HG03442 (cell line): ENCODE measurements around the gene RCCD1.

Source experiments
- ATAC-seq: cut with Tn5 transposase; IDR thresholded peaks from one replicate; pipeline ENCODE4 v1.9.1; 2021; ENCODE audit warnings: mild to moderate bottlenecking, moderate library complexity; ENCODE audit not compliant: unreplicated experiment

The RCCD1 gene

DNA sequence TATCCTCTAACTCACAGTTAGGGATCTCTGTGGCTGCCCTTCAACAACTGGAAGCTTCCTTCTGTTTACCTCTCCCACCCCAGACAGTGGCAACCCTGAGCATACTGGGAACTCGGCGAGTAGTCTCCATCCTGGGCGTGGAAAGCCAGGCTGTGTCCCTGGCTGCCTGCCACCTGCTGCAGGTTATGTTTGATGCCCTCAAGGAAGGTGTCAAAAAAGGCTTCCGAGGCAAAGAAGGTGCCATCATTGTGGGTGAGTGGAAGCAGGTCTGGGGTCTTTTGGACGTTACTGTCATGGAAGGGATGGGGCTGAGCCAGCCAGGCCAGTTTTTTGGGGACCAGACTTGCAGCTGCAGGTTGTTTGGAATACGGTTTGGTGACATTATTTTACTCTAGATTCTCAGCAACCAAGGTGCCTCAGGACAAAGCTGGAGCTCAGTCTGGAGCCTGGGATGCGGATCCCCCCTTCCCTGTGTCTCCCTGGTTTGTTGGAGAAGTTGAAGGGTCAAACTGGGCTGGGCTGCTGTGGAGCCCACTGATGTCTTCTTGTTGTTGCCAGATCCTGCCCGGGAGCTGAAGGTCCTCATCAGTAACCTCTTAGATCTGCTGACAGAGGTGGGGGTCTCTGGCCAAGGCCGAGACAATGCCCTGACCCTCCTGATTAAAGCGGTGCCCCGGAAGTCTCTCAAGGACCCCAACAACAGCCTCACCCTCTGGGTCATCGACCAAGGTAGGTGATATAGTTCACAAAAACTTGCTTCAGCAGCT lies 12.1 kb upstream of the RCCD1 start:
- no peak for ATAC-seq

- no peak for ATAC-seq
These were observed 9.6 kb upstream of the RCCD1 start for GRCh38 chr15:90945091-90945490.

- ATAC-seq = no peak
These were observed 8.1 kb upstream of the RCCD1 start for GRCh38 chr15:90946538-90946937.

DNA sequence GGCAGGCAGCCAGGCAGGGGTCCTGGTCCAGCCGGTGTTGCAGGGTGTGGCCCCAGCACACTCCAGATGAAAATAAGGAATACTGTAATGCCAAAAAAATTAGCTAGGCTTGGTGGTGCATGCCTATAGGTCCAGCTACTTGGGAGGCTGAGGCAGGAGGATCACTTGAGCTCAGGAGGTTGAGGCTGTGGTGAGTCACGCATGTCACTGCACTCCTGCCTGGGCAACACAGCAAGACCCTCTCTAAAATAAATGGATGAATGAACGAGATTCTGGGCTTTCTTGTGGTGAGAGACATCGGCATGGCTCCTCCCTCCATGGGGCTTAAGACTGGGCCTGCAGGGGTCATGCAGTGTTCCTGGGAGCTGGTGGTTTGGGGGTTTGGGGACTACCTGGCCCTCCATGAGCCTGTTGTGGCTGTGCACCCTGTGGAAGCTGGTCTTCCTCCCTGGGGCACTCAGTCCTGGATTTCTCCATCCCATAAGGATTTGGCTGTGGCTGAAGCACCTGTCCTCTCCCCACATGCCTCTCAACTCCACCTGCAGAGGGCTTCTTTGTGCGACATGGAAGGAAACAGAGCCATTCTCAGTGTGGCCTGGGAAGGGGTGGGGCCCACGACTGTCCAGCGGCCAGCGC lies 7.6 kb upstream of the RCCD1 start:
- no peak for ATAC-seq

- ATAC-seq = no peak
These were observed 6.9 kb upstream of the RCCD1 start for GRCh38 chr15:90947577-90948357.

DNA sequence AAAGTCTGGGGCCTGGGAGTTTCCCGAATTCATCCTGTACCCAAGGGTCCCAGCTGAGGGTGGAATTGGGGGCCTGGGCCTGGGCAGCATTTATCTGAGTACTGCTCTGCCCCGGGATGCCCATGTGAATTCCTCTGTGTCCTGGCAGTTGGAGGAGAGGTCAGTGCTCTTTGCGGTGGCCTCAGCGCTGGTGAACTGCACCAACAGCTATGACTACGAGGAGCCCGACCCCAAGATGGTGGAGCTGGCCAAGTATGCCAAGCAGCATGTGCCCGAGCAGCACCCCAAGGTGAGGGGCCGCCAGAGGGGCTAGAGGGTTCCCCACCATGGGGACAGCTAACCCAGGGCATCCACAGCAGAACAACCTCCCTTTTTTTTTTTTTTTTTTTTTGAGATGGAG lies 6.2 kb upstream of the RCCD1 start:
- no peak for ATAC-seq

GRCh38 chr15:90949979-90950675 lies 4.6 kb upstream of the RCCD1 start:
- no peak for ATAC-seq

GRCh38 chr15:90950676-90951075 lies 4.0 kb upstream of the RCCD1 start:
- ATAC-seq = no peak

DNA sequence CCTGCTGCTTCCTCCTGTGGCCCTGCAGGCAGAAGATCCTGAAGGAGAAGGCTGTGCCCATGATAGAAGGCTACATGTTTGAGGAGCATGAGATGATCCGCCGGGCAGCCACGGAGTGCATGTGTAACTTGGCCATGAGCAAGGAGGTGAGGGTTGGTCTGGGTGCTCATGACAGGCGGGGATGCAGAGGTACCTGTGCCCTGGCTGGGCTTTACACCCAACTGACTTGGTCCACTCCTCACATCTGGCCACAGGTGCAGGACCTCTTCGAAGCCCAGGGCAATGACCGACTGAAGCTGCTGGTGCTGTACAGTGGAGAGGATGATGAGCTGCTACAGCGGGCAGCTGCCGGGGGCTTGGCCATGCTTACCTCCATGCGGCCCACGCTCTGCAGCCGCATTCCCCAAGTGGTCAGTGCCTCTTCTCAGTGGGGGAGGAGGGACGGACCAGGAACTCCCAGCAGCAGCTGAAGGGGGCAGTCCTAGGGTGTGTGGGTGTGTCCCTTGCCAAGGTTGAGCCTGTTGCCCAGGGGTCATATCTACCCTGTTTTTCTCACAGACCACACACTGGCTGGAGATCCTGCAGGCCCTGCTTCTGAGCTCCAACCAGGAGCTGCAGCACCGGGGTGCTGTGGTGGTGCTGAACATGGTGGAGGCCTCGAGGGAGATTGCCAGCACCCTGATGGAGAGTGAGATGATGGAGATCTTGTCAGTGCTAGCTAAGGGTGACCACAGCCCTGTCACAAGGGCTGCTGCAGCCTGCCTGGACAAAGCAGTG lies 1.6 kb upstream of the RCCD1 start:
- ATAC-seq = no peak

DNA sequence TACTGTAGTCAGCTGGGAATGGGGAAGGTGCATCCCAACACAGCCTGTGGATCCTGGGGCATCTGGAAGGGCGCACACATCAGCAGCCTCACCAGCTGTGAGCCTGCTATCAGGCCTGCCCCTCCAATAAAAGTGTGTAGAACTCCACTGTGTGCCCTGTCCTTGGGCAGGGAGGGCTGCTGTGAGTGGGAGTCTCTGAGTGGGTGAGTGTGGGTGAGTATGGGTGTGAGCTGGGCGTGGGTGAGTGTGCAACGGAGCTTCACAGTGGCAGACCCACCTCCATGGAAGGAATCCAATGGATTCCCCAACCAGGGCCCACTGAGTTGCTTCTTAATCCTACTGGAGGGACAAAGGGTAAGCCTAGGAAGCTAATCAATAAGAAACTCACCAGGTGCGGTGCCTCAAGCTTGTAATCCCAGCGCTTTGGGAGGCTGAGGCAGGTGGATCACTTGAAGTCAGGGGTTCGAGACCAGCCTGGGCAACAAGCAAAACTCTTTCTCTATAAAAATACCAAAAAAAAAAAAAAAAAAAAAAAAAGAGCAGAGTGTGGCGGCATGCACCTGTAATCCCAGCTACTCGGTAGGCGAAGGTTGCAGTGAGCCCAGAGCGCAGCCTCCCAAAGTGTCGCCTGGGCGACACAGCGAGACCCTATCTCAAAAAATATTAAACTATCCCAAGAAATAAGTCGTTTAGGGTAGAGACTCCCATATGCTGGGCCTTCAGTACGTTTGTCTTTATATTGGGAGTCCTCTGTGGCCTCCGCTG lies 555 bp upstream of the RCCD1 start:
- no peak for ATAC-seq

GRCh38 chr15:90955624-90956273 lies 1.1 kb downstream of the RCCD1 start:
- no peak for ATAC-seq

- ATAC-seq = no peak
These were observed 1.8 kb downstream of the RCCD1 start for GRCh38 chr15:90956274-90957030.

GRCh38 chr15:90957031-90957790 lies 2.5 kb downstream of the RCCD1 start:
- no peak for ATAC-seq

GRCh38 chr15:90957791-90958190 lies 3.1 kb downstream of the RCCD1 start:
- ATAC-seq = no peak

DNA sequence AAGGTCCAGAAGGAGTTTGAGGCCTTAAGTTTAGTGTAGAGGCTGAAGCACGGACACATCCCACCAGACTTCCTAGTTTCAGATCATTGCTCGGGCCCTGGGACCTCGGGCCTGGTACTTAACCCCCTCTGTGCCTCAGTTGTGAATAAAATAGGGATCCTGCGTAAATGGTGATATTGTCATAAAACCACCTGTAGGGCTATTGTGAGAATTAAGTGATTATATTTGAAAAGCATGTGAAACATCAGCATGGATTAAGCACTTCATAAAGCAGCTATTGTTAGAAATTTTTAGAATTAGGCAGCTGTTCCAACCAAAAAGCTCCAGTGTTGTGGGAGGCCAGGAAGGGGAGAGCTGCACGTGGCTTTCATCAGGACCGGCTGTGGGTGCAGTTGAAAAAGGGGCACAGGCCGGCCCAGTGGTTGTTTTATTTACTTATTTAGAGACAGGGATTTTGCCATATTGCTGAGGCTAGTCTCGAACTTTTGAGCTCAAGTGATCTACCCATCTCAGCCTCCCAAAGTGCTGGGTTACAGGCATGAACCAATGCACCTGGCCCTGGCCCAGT lies 4.4 kb downstream of the RCCD1 start:
- ATAC-seq = no peak

DNA sequence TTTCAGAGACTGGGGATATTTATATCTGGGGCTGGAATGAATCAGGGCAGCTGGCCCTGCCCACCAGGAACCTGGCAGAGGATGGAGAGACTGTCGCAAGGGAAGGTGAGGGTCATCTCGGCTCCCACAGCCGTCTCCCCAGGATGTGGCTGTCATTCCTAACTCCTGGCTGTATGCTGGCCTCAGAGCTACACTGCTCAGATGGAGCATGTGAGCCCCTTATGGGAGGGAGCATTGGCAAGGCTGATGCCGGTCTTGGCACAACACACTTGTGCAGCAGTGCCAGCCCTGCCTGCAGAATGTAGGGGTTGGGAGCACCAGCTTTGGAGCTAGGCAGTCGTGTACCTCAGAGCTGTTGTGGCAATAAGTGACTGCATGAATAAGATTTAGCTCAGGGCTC lies 5.2 kb downstream of the RCCD1 start:
- no peak for ATAC-seq

- ATAC-seq = no peak
These were observed 5.8 kb downstream of the RCCD1 start for GRCh38 chr15:90960298-90961091.
